Neuronal stem cell (in vitro differentiated cells): ENCODE data around the gene TMEM267.
"Not testable (repeated sequence)": the region's sequence is repeated elsewhere in the genome, so short reads cannot be mapped to it uniquely, and the experiment has no call there.

Source experiments
- DNase-seq: peaks from one replicate; pipeline ENCODE4 v3.0.0-alpha.2; 2013; ENCODE audit warnings: low spot score
- H2AFZ ChIP-seq: one replicate; pipeline ENCODE4 v1.6.1; 2013; ENCODE audit warnings: mild to moderate bottlenecking, low read length, inconsistent platforms
- H2AK5ac ChIP-seq: 2 replicates; pipeline ENCODE4 v1.6.1; 2013; ENCODE audit warnings: low read depth, mild to moderate bottlenecking, inconsistent platforms, low read length, moderate library complexity, mixed read lengths
- H2BK120ac ChIP-seq: 2 replicates; pipeline ENCODE4 v1.6.1; 2013; ENCODE audit warnings: low read depth, mild to moderate bottlenecking, inconsistent platforms, low read length, moderate library complexity, mixed read lengths
- H2BK12ac ChIP-seq: one replicate; pipeline ENCODE4 v1.6.1; 2013; ENCODE audit warnings: low read length, inconsistent platforms
- H2BK15ac ChIP-seq: 2 replicates; pipeline ENCODE4 v1.6.1; 2013; ENCODE audit warnings: mild to moderate bottlenecking, low read length, inconsistent platforms, mixed read lengths
- H2BK5ac ChIP-seq: one replicate; pipeline ENCODE4 v1.6.1; 2013; ENCODE audit warnings: inconsistent platforms, mild to moderate bottlenecking, low read length, moderate library complexity
- H3K14ac ChIP-seq: one replicate; pipeline ENCODE4 v1.6.1; 2013; ENCODE audit warnings: low read length, inconsistent platforms
- H3K18ac ChIP-seq: 2 replicates; pipeline ENCODE4 v1.6.1; 2013; ENCODE audit warnings: low read length, inconsistent platforms
- H3K23ac ChIP-seq: 2 replicates; pipeline ENCODE4 v1.6.1; 2013; ENCODE audit warnings: low read depth, mild to moderate bottlenecking, mixed read lengths, low read length, inconsistent platforms; ENCODE audit not compliant: poor library complexity
- H3K27ac ChIP-seq: replicated peaks from 3 replicates; pipeline ENCODE4 v1.5.1; 2013; ENCODE audit warnings: low read length, inconsistent platforms
- H3K27me3 ChIP-seq, 3 experiments: 2 replicates each; pipeline ENCODE4 v1.6.1; 2013; ENCODE audit warnings: low read length in 3 of 3, mild to moderate bottlenecking in 2 of 3, inconsistent platforms in 1 of 3, low read depth in 1 of 3, mixed read lengths in 1 of 3, moderate library complexity in 1 of 3; ENCODE audit not compliant: control insufficient read depth in 3 of 3, insufficient read depth in 3 of 3
- H3K36me3 ChIP-seq, 2 donors: replicated peaks in 1 of 2; 2 replicates each; pipeline ENCODE4 v1.6.1; 2013; ENCODE audit warnings: low read length in 2 of 2; ENCODE audit not compliant: control insufficient read depth in 2 of 2, insufficient read depth in 2 of 2
- H3K4ac ChIP-seq: 2 replicates; pipeline ENCODE4 v1.6.1; 2013; ENCODE audit warnings: inconsistent platforms, mild to moderate bottlenecking, low read length, moderate library complexity
- H3K4me1 ChIP-seq, 2 donors: 1 replicate in 1 of 2; 2 replicates in 1 of 2; pipeline ENCODE4 v1.6.1; 2013; ENCODE audit warnings: low read length in 2 of 2, low read depth in 1 of 2; ENCODE audit not compliant: control insufficient read depth in 2 of 2, insufficient read depth in 1 of 2
- H3K4me2 ChIP-seq: one replicate; pipeline ENCODE4 v1.6.1; 2013; ENCODE audit warnings: mild to moderate bottlenecking, low read length, inconsistent platforms; ENCODE audit not compliant: insufficient read depth, poor library complexity, severe bottlenecking
- H3K4me3 ChIP-seq, 2 donors: 2 replicates each; pipeline ENCODE4 v1.5.1; 2013; ENCODE audit warnings: low read length in 2 of 2, mild to moderate bottlenecking in 2 of 2, inconsistent platforms in 1 of 2, moderate library complexity in 1 of 2
- H3K79me1 ChIP-seq: one replicate; pipeline ENCODE4 v1.6.1; 2013; ENCODE audit warnings: low read depth, mild to moderate bottlenecking, inconsistent platforms, low read length, moderate library complexity
- H3K9ac ChIP-seq: one replicate; pipeline ENCODE4 v1.6.1; 2013; ENCODE audit warnings: mild to moderate bottlenecking, low read depth, low read length, inconsistent platforms; ENCODE audit not compliant: poor library complexity
- H3K9me3 ChIP-seq, 2 donors: replicated peaks in 1 of 2; 2 replicates each; pipeline versions ENCODE3 to v1.6.1; 2013; ENCODE audit warnings: low read length in 2 of 2, mild to moderate bottlenecking in 2 of 2, inconsistent platforms in 1 of 2, low read depth in 1 of 2, mixed read lengths in 1 of 2, moderate library complexity in 1 of 2; ENCODE audit not compliant: control insufficient read depth in 2 of 2, insufficient read depth in 1 of 2
- H4K8ac ChIP-seq: one replicate; pipeline ENCODE4 v1.6.1; 2013; ENCODE audit warnings: low read depth, mild to moderate bottlenecking, inconsistent platforms, low read length, moderate library complexity
- H4K91ac ChIP-seq: one replicate; pipeline ENCODE4 v1.6.1; 2013; ENCODE audit warnings: low read length, low read depth, mild to moderate bottlenecking, inconsistent platforms; ENCODE audit not compliant: poor library complexity
- WGBS, 2 donors: extraction: QIAGEN DNeasy Blood & Tissue Kit; methylation state at CpG; one replicate each; pipeline ENCODE4 v1.1.7; 2013; ENCODE audit warnings: missing lambda C conversion rate in 2 of 2, mixed read lengths in 1 of 2; ENCODE audit not compliant: insufficient read length in 2 of 2, insufficient replicate concordance in 1 of 2; ENCODE audit errors: extremely low coverage in 2 of 2; 5-methylcytosine and 5-hydroxymethylcytosine counted together

The TMEM267 gene

GRCh38 chr5:43425983-43426382 is 57.7 kb downstream of the TMEM267 start:
- no peak overlapping the region for H2BK5ac ChIP-seq
- no CpG with 5 or more reads among the region's 2 CpGs for WGBS, 2 donors
- no peak overlapping the region for H4K8ac ChIP-seq
- H3K36me3 ChIP-seq = no peaks in the 10 kb centered on the region
- H2AFZ ChIP-seq = no peak overlapping the region
- H3K4me2 ChIP-seq = no peak overlapping the region
- H3K18ac ChIP-seq = no peak overlapping the region
- no peak overlapping the region for H2BK12ac ChIP-seq
- no peak for DNase-seq
- no peaks in the 10 kb centered on the region for H3K4me1 ChIP-seq
- no peak overlapping the region for H3K14ac ChIP-seq
- H2AK5ac ChIP-seq = no peak overlapping the region
- H3K4me3 ChIP-seq = no peak overlapping the region
- no peak overlapping the region for H4K91ac ChIP-seq
- no peaks in the 10 kb centered on the region for H3K79me1 ChIP-seq
- no peak overlapping the region for H3K9ac ChIP-seq
- H3K27ac ChIP-seq = no peak overlapping the region
- H3K27me3 ChIP-seq = peaks cover 0 to 3% (median 0%) of the 10 kb centered on the region in 3 experiments
- H3K23ac ChIP-seq = no peak overlapping the region
- no peak overlapping the region for H3K4ac ChIP-seq
- H3K9me3 ChIP-seq = peaks cover 0 to 2% of the 10 kb centered on the region in 2 donors
- H2BK15ac ChIP-seq = no peak overlapping the region
- H2BK120ac ChIP-seq = no peak overlapping the region

- H3K4me2 ChIP-seq, H4K91ac ChIP-seq, H4K8ac ChIP-seq, H3K79me1 ChIP-seq, H3K27me3 ChIP-seq, H3K27ac ChIP-seq, H3K4me1 ChIP-seq, DNase-seq, H3K18ac ChIP-seq, H3K23ac ChIP-seq, H2BK5ac ChIP-seq, H2BK12ac ChIP-seq, H2BK120ac ChIP-seq, H2AK5ac ChIP-seq, H3K4me3 ChIP-seq, H3K9ac ChIP-seq, H3K36me3 ChIP-seq, H3K14ac ChIP-seq, H3K4ac ChIP-seq, H2BK15ac ChIP-seq, H3K9me3 ChIP-seq, H2AFZ ChIP-seq: not testable (repeated sequence)
- no CpG with 5 or more reads among the region's 6 CpGs for WGBS, 2 donors
Measured at GRCh38 chr5:43423086-43423485, 60.6 kb downstream of the TMEM267 start.

- Histone ChIP-seq H3K4me3 (no peak overlapping the region), H2BK12ac (no peak overlapping the region), H3K23ac (no peak overlapping the region), H3K4me2 (no peak overlapping the region), H2BK120ac (no peak overlapping the region), H3K14ac (no peak overlapping the region), H2AFZ (no peak overlapping the region), H3K4me1 (no peaks in the 10 kb centered on the region), H3K36me3 (no peaks in the 10 kb centered on the region), H3K4ac (no peak overlapping the region), H3K79me1 (no peaks in the 10 kb centered on the region), H2AK5ac (no peak overlapping the region), H3K9me3 (peaks cover 0 to 2% of the 10 kb centered on the region in 2 donors), H3K9ac (no peak overlapping the region), H3K27ac (no peak overlapping the region), H2BK15ac (no peak overlapping the region), H3K27me3 (no peaks in the 10 kb centered on the region), H3K18ac (no peak overlapping the region), H2BK5ac (no peak overlapping the region), H4K91ac (no peak overlapping the region), H4K8ac (no peak overlapping the region)
- WGBS, 2 donors = no CpG with 5 or more reads among the region's 2 CpGs
- no peak for DNase-seq
Measured at GRCh38 chr5:43422143-43422542, 61.5 kb downstream of the TMEM267 start.

GRCh38 chr5:43421450-43422133 is 62.1 kb downstream of the TMEM267 start:
- no peak overlapping the region for H3K4ac ChIP-seq
- no peak overlapping the region for H3K18ac ChIP-seq
- H2BK15ac ChIP-seq = no peak overlapping the region
- H2AFZ ChIP-seq = no peak overlapping the region
- no peak overlapping the region for H4K91ac ChIP-seq
- H2BK120ac ChIP-seq = no peak overlapping the region
- H2BK12ac ChIP-seq = no peak overlapping the region
- no peak overlapping the region for H3K4me3 ChIP-seq
- no peak overlapping the region for H3K9ac ChIP-seq
- no peaks in the 10 kb centered on the region for H3K4me1 ChIP-seq
- no peak overlapping the region for H3K14ac ChIP-seq
- H3K9me3 ChIP-seq = peaks cover 0 to 2% of the 10 kb centered on the region in 2 donors
- H4K8ac ChIP-seq = no peak overlapping the region
- H2BK5ac ChIP-seq = no peak overlapping the region
- no peaks in the 10 kb centered on the region for H3K27me3 ChIP-seq
- no peaks in the 10 kb centered on the region for H3K36me3 ChIP-seq
- WGBS, 2 donors = no CpG with 5 or more reads among the region's 7 CpGs
- no peak for DNase-seq
- no peak overlapping the region for H2AK5ac ChIP-seq
- no peaks in the 10 kb centered on the region for H3K79me1 ChIP-seq
- no peak overlapping the region for H3K27ac ChIP-seq
- no peak overlapping the region for H3K23ac ChIP-seq
- H3K4me2 ChIP-seq = no peak overlapping the region
